Gastroesophageal sphincter (tissue), 4 donors: ENCODE measurements around the gene SNAI1. TPM values are rescaled to one million over a fixed set of nuclear protein-coding genes. Genes with fewer than 3 reads are reported as not detected.

Source experiments
- ATAC-seq: fragments of 150-250 bp; one replicate; pipeline ENCODE4 v1.9.1; 2016; ENCODE audit warnings: mild to moderate bottlenecking, moderate library complexity
- H3K27ac ChIP-seq, 4 donors: fragments of 200-600 bp; sonication (generic) in 3 of 4; 1 replicate in 3 of 4; 2 replicates in 1 of 4; pipeline ENCODE4 v1.5.1; 2016 to 2019
- H3K27me3 ChIP-seq: fragments of 200-600 bp; sonication (generic); one replicate; pipeline ENCODE4 v1.5.1; 2019
- H3K36me3 ChIP-seq, 2 donors: fragments of 200-600 bp; sonication (generic); one replicate each; pipeline ENCODE4 v1.5.1; 2019; ENCODE audit warnings: control low read depth in 1 of 2
- H3K4me1 ChIP-seq, 3 donors: fragments of 200-600 bp; sonication (generic); 1 replicate in 2 of 3; 2 replicates in 1 of 3; pipeline ENCODE4 v1.5.1; 2016 to 2019; ENCODE audit warnings: control low read depth in 2 of 3
- H3K4me3 ChIP-seq, 2 donors: fragments of 200-600 bp; sonication (generic); one replicate each; pipeline ENCODE4 v1.5.1; 2019; ENCODE audit warnings: mild to moderate bottlenecking in 1 of 2, moderate library complexity in 1 of 2
- H3K9me3 ChIP-seq, 3 donors: fragments of 200-600 bp; sonication (generic); one replicate each; pipeline ENCODE4 v1.5.1; 2017 to 2019; ENCODE audit warnings: control low read depth in 2 of 3
- CTCF ChIP-seq, 4 experiments: fragments of 200-600 bp in 2 of 4; fragments of 450-650 bp in 2 of 4; sonication (generic) in 1 of 4; IDR thresholded peaks; one replicate each; pipeline ENCODE4 v1.5.1; 2017 to 2019; ENCODE audit warnings: antibody characterized with exemption in 4 of 4, mild to moderate bottlenecking in 2 of 4, moderate library complexity in 2 of 4
- EP300 ChIP-seq: sonication (generic); formaldehyde crosslinking; IDR thresholded peaks from one replicate; pipeline ENCODE4 v1.6.1; 2017; ENCODE audit warnings: antibody characterized with exemption, mild to moderate bottlenecking
- POLR2A ChIP-seq, 2 donors: fragments of 450-650 bp; IDR thresholded peaks; one replicate each; pipeline ENCODE4 v1.6.1; 2017; ENCODE audit warnings: antibody characterized with exemption in 2 of 2, mild to moderate bottlenecking in 2 of 2, moderate library complexity in 1 of 2
- POLR2AphosphoS5 ChIP-seq: sonication (generic); formaldehyde crosslinking; IDR thresholded peaks from one replicate; pipeline ENCODE4 v1.6.1; 2017; ENCODE audit warnings: antibody characterized with exemption
- WGBS, 2 donors: methylation state at CpG; one replicate each; pipeline ENCODE4 v1.1.5; 2018; ENCODE audit warnings: low coverage in 1 of 2; 5-methylcytosine and 5-hydroxymethylcytosine counted together
- total RNA-seq, 4 donors: library from RNA; depleted of rRNA; stranded (reverse); fragments of >200 nt; gene quantifications; one replicate each; pipeline ENCODE4 v1.1.0, GENCODE V29; 2016

SNAI1 gene
- total RNA-seq, 4 donors from 2014 or later: 0.79 to 2.6 (median 1.2) TPM

GRCh38 chr20:50032955-50033666 lies 50.3 kb downstream of the SNAI1 start:
- TF ChIP-seq POLR2AphosphoS5 (no peak), CTCF (IDR thresholded peaks at IDR 0.05) (no peak), POLR2A (IDR thresholded peaks at IDR 0.05) (no peak), EP300 (no peak)
- Histone ChIP-seq H3K9me3 (no peaks in the 10 kb centered on the region), H3K27me3 (no peaks in the 10 kb centered on the region), H3K36me3 (no peaks in the 10 kb centered on the region), H3K4me1 (peaks cover 0 to 55% (median 8%) of the 10 kb centered on the region in 3 donors), H3K27ac (peak overlapping the region in 2 of 4 donors; percentile 18 to 42), H3K4me3 (no peak overlapping the region)
- no peak for ATAC-seq
- 100% methylated on average over 2 of the region's 9 CpGs; no CpG with 5 or more reads in 1 of the 2 donors for WGBS, 2 donors

GRCh38 chr20:50034567-50035180 lies 51.9 kb downstream of the SNAI1 start:
- Histone ChIP-seq H3K27ac (peak overlapping the region in 3 of 4 donors; percentile 42 to 63 (median 55)), H3K4me1 (peaks cover 0 to 42% (median 8%) of the 10 kb centered on the region in 3 donors), H3K9me3 (no peaks in the 10 kb centered on the region), H3K36me3 (no peaks in the 10 kb centered on the region), H3K27me3 (no peaks in the 10 kb centered on the region), H3K4me3 (no peak overlapping the region)
- WGBS, 2 donors: 40% methylated on average over 2 of the region's 9 CpGs; no CpG with 5 or more reads in 1 of the 2 donors
- TF ChIP-seq POLR2A (IDR thresholded peaks at IDR 0.05): no peak
- TF ChIP-seq POLR2AphosphoS5: no peak
- peak; percentile 37 for ATAC-seq

GRCh38 chr20:50036703-50037102 lies 53.9 kb downstream of the SNAI1 start:
- no peak for ATAC-seq
- WGBS, 2 donors: 93% methylated on average over 3 of the region's 3 CpGs; no CpG with 5 or more reads in 1 of the 2 donors
- Histone ChIP-seq H3K27ac (no peak overlapping the region), H3K4me3 (no peak overlapping the region), H3K36me3 (no peaks in the 10 kb centered on the region), H3K27me3 (no peaks in the 10 kb centered on the region), H3K9me3 (no peaks in the 10 kb centered on the region), H3K4me1 (peaks cover 0 to 24% (median 0%) of the 10 kb centered on the region in 3 donors)
- TF ChIP-seq POLR2A (IDR thresholded peaks at IDR 0.05) (no peak), POLR2AphosphoS5 (no peak), CTCF (IDR thresholded peaks at IDR 0.05) (no peak), EP300 (no peak)

GRCh38 chr20:50037123-50037522 lies 54.3 kb downstream of the SNAI1 start:
- Histone ChIP-seq H3K36me3 (no peaks in the 10 kb centered on the region), H3K27me3 (no peaks in the 10 kb centered on the region), H3K27ac (no peak overlapping the region), H3K9me3 (no peaks in the 10 kb centered on the region), H3K4me3 (no peak overlapping the region), H3K4me1 (peaks cover 0 to 24% (median 0%) of the 10 kb centered on the region in 3 donors)
- 40% methylated on average over 1 of the region's 3 CpGs; no CpG with 5 or more reads in 1 of the 2 donors for WGBS, 2 donors
- TF ChIP-seq CTCF (IDR thresholded peaks at IDR 0.05) (no peak), POLR2A (IDR thresholded peaks at IDR 0.05) (no peak), EP300 (no peak), POLR2AphosphoS5 (no peak)
- ATAC-seq: no peak

GRCh38 chr20:50037575-50037974 lies 54.8 kb downstream of the SNAI1 start:
- no peaks in the 10 kb centered on the region for H3K27me3 ChIP-seq
- H3K4me1 ChIP-seq: peaks cover 0 to 24% (median 0%) of the 10 kb centered on the region in 3 donors
- no peak overlapping the region for H3K27ac ChIP-seq
- TF ChIP-seq POLR2AphosphoS5 (no peak), EP300 (no peak), CTCF (IDR thresholded peaks at IDR 0.05) (no peak), POLR2A (IDR thresholded peaks at IDR 0.05) (no peak)
- WGBS, 2 donors: 80 to 86% methylated on average over 7 of the region's 7 CpGs
- no peak for ATAC-seq
- H3K36me3 ChIP-seq: no peaks in the 10 kb centered on the region
- no peak overlapping the region for H3K4me3 ChIP-seq
- H3K9me3 ChIP-seq: no peaks in the 10 kb centered on the region
